ENCODE data around the gene GPR152. TPM values are rescaled to one million over a fixed set of nuclear protein-coding genes. Genes with fewer than 3 reads are reported as not detected.

GPR152 gene
- total and polyA plus RNA-seq, 2 donors (not counting 3 experiments of a cell fraction or from before 2014, with no cell fraction given), result not detected

DNA sequence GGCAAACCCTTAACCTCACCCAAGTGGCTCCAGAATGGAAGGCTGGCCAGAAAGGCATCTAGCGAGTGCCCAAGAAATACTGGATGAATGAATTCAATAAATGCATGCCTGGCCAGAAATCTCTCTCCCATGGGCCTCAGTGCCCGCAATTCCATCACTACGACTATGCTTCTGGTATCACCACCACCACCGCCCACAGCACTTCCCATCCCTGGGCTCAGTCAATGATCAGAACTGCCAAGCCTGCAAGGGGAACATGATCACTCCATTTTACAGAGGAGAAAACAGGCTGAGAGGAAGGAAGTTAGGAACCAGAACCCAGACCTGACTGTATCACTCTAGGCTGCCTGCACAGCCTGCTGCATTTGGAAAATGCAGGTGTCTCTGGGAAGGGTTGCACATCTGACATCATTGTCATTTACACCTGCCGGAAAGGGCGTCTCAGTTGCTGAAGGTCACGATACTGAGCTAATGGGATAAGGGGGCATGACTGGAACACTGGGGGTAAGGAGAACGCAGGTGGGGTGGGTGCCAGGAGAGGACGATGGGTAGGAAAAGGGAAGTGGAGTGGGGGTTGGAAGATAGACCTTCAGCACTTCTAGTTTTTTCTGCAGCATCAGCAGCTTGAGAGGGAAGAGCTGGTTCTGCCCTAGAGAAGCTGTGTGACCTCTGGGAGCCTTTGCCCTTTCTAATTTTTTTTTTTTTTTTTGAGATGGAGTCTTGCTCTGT lies 3.2 kb downstream of the GPR152 start:
- H3K27ac ChIP-seq (ENCODE audit: insufficient read depth, low read depth, low read length), result no peak overlapping the region
- intact Hi-C loops (cut with micrococcal nuclease), result no loop called here
- CTCF ChIA-PET, result interaction anchor here (0.8 to 1.6 kb wide), 2 partner anchors 47 to 66 kb away, joined by 3 read pairs; partner anchors contain the start of gene PPP1CA
- dilution Hi-C loops (cut with MboI; ENCODE audit: extremely low pct_ligation_motif_present, low sequenced_read_pairs), result no loop called here
- no peak overlapping the region for H3K4me2 ChIP-seq (ENCODE audit: insufficient read depth, low read length)
- BruUV-seq (replicated peaks), result no TSS peak
- TF ChIP-seq POLR2AphosphoS5 (IDR thresholded peaks at IDR 0.05; ENCODE audit: insufficient read depth, low read depth, low read length) (no peak), POLR2A (IDR thresholded peaks at IDR 0.05; ENCODE audit: low read depth, low read length) (no peak), JUN (IDR thresholded peaks at IDR 0.05; ENCODE audit: borderline replicate concordance, insufficient read depth, insufficient read length, low read depth) (no peak), FOS (IDR thresholded peaks at IDR 0.05; ENCODE audit: borderline replicate concordance, insufficient read depth, low read length) (no peak), MYC (IDR thresholded peaks at IDR 0.05; ENCODE audit: low read depth, low read length) (no peak), GATA2 (IDR thresholded peaks at IDR 0.05; ENCODE audit: insufficient read depth, insufficient read length, low read depth, low read length) (no peak), MAX (IDR thresholded peaks at IDR 0.05; ENCODE audit: insufficient read depth, insufficient read length) (no peak), EZH2 (IDR thresholded peaks at IDR 0.05; ENCODE audit: borderline replicate concordance, low read depth, low read length, severe bottlenecking) (no peak)
- TF ChIP-seq, protein P1, sequence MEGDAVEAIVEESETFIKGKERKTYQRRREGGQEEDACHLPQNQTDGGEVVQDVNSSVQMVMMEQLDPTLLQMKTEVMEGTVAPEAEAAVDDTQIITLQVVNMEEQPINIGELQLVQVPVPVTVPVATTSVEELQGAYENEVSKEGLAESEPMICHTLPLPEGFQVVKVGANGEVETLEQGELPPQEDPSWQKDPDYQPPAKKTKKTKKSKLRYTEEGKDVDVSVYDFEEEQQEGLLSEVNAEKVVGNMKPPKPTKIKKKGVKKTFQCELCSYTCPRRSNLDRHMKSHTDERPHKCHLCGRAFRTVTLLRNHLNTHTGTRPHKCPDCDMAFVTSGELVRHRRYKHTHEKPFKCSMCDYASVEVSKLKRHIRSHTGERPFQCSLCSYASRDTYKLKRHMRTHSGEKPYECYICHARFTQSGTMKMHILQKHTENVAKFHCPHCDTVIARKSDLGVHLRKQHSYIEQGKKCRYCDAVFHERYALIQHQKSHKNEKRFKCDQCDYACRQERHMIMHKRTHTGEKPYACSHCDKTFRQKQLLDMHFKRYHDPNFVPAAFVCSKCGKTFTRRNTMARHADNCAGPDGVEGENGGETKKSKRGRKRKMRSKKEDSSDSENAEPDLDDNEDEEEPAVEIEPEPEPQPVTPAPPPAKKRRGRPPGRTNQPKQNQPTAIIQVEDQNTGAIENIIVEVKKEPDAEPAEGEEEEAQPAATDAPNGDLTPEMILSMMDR (IDR thresholded peaks at IDR 0.05; ENCODE audit: extremely low read depth in 1 of 2, insufficient read depth in 1 of 2, low read depth in 1 of 2, low read length in 2 of 2), result no peak
- no peaks in the 10 kb centered on the region for H4K20me1 ChIP-seq (replicated peaks; ENCODE audit: control insufficient read depth, extremely low read depth, insufficient read depth, low read length)
- FAIRE-seq (no peak), DNase-seq (ENCODE audit: low read depth, low spot score) (no peak)
- H3K36me3 ChIP-seq (ENCODE audit: control insufficient read depth in 2 of 2, extremely low read depth in 1 of 2, insufficient read depth in 2 of 2, low read length in 2 of 2), result no peaks in the 10 kb centered on the region
- no peaks in the 10 kb centered on the region for H3K9me1 ChIP-seq (replicated peaks; ENCODE audit: control insufficient read depth, extremely low read depth, insufficient read depth, low read length)
- H2AFZ ChIP-seq (ENCODE audit: low read depth, low read length), result no peak overlapping the region
- H3K79me2 ChIP-seq (ENCODE audit: control insufficient read depth, insufficient read depth, low read length), result no peaks in the 10 kb centered on the region
- no peak overlapping the region for H3K9ac ChIP-seq (replicated peaks; ENCODE audit: extremely low read depth, insufficient read depth, low read length)
- no peaks in the 10 kb centered on the region for H3K27me3 ChIP-seq (ENCODE audit: control insufficient read depth in 2 of 2, insufficient read depth in 2 of 2, low read length in 2 of 2)
- peaks cover 7% of the 10 kb centered on the region for H3K4me1 ChIP-seq (ENCODE audit: control insufficient read depth, extremely low read depth, insufficient read depth, low read length)
- H3K9me3 ChIP-seq (replicated peaks; ENCODE audit: control insufficient read depth, insufficient read depth, low read length), result no peaks in the 10 kb centered on the region
- POLR2A ChIA-PET, result interaction anchor here (0.6 kb wide), 1 partner anchor 14 kb away, joined by 3 read pairs; no protein-coding TSS in a partner anchor
- no peak overlapping the region for H3K4me3 ChIP-seq (replicated peaks in 1 of 3; ENCODE audit: insufficient read depth in 1 of 3, low read depth in 1 of 3, low read length in 3 of 3)

Measured in endothelial cell of umbilical vein (primary cell).